Measurements from ENCODE around the gene TBL3.
A peak's percentile ranks its signal among the peaks of the same experiment; 100 is the strongest.

GRCh38 chr16:1929578-1930337, 42.1 kb upstream of the TBL3 start:
- TF ChIP-seq GLIS2 (tag by site-specific recombination; IDR thresholded peaks at IDR 0.05) (no peak; the same call in 1 of the 2 replicates), CTCF (tag by site-specific recombination; IDR thresholded peaks at IDR 0.05) (peak; percentile 59; the same call in 1 of the 2 replicates), SP7 (tag by site-specific recombination; IDR thresholded peaks at IDR 0.05) (no peak), ZNF514 (tag by site-specific recombination; IDR thresholded peaks at IDR 0.05) (no peak), PRDM10 (tag by site-specific recombination; IDR thresholded peaks at IDR 0.05) (no peak)

All from HEK293 (cell line).